HG03457 (cell line): ENCODE data around the gene EXPH5.
"Not testable (repeated sequence)": the region's sequence is repeated elsewhere in the genome, so short reads cannot be mapped to it uniquely, and the experiment has no call there.

Experiments used
- ATAC-seq: cut with Tn5 transposase; IDR thresholded peaks from one replicate; pipeline ENCODE4 v1.9.1; 2021; ENCODE audit warnings: moderate number of reproducible peaks; ENCODE audit not compliant: unreplicated experiment

Gene EXPH5

DNA sequence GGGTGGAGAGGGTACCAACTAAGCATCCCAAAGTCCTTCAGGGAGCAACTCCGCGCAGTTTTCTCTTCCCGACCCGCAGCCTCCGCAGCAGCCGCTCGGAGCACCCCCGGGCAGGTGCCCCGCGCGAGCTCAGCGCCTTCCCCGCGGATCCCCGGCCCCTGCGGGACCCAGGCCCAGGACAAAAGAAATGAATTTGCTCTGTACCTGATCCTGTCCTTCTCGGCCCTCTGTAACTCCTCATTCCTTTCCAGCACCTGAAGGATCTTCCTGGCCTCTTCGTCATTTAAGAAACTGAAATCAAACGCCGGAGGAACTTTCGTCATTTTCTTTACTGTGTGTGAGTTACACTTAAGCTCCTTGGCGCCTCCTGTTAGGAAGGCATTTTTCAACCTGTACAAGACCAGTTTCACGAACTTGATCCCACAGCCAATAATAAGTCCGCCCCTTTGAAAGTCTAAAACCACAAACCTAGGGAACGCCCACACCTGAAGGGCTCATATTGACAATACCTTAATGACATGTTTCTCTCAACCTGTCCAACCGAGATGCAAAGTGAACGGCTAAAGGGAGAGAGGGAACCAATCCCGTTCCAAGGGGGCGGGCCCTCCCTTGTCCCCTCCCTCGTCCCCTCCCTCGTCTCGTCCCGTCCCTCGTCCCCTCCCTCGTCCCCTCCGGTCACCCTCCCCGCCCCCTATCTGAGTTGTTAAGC is at the start of gene EXPH5:
TSS of gene EXPH5 (minus strand) at position 555 of the 709 bp plus-strand sequence. CDS start at position 323, 232 bp downstream.
- peak; percentile 92 for ATAC-seq

GRCh38 chr11:108641752-108642151 is 48.2 kb upstream of the EXPH5 start:
- ATAC-seq: not testable (repeated sequence)

DNA sequence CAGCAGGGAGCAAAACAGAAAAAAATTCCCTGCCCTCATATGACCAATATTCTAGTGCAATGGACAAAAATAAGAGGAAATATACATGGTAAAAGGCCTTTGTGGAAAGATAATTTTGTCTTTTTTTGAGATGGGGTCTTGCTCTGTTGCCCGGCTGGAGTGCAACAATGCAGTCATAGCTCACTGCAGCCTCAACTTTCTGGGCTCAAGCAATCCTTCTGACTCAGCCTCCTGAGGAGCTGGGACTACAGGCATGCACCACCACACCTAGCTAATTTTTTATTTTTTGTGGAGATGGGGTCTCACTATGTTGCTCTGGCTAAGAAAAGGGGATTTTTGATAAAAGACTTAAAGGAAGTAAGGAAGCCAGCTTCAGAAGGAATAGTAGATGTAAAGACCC is 45.6 kb upstream of the EXPH5 start:
- ATAC-seq: no peak

DNA sequence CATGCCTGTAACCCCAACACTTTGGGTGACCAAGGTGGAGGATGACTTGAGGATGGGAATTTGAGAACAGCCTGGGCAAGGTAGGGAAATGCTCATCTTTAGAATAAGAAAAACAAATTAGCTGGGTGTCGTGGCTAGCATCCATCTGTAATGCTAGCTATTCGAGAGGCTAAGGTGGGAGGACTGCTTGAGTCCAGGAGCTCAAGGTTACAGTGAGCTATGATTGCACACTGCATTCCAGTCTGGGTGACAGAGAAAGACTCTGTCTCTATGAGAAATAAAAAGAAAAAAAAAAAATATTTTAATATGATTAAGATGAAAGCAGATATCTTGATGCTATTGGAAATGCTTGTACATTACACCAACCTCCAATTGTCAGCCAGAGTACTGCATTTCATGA is 42.7 kb upstream of the EXPH5 start:
- ATAC-seq: no peak

DNA sequence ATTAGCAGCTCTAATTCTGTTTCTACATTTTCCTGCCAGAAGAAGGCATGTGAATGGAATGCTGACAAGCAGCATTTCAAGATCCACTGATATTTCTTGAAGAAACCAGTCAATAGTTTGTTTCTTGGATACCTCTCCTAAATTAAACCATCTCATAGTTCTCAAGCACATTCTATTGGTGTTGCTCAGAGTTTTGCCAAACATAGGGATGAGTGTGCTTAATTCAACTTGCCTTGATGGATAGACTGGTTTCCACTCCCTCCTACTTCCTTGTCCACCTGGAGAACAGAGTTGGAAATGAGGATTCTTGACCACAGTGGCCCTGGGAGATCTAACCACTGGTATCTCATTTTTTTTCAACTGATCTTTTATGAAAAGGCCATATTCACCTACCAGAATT is 41.5 kb upstream of the EXPH5 start:
- ATAC-seq: no peak

DNA sequence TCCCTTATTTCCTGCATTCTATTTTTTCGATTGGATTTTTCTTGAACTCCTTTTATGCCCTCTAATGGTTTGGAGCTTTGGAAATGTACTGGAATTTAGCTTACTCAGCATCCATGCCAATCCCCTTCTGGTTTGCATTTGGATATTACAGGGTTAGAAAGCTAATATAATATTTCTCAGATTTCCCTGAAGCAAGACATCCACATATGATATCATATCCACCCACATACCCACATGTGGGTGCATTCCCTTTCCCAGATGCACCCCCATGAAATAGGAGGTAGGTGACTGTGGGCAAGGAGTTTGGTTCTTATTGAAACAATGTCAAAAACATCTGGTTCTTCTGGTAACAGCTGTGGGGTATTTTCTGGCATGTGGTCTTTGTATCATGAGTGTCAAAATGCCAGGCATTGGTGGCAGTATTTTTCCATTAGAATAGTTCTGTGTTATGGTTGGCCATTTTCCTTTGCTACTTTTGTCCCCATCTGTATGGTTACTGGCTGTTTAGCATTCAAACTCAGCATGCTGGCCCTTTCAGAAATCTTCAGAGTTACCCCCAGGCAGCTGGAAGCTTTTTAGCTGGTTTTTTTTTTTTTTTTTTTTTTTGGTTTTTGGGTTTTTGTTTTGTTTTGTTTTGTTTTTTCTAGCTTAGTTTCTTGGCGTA is 38.6 kb upstream of the EXPH5 start:
- no peak for ATAC-seq

- no peak for ATAC-seq
These were observed 35.7 kb upstream of the EXPH5 start for GRCh38 chr11:108629274-108629673.

GRCh38 chr11:108628812-108629211 is 35.2 kb upstream of the EXPH5 start:
- no peak for ATAC-seq

DNA sequence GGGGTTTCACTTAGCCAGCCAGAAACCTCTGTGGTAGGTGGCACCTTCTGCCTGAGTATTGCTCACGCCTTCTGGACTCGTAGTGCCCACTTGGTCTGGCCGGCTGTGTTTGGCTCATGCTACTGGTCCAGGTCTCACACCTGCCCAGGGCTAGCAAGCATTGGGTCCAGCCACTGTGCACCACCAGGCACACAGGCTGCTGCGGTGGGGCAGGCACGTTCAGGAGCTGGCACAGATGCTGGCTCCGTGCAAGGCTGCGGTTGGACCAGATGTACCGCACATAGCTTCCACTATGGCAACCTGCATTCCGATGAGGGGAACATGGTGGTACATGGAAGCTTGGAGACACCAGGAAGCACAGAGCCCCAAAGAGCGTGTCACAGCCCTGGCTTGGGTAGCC is 34.8 kb upstream of the EXPH5 start:
- ATAC-seq: no peak

DNA sequence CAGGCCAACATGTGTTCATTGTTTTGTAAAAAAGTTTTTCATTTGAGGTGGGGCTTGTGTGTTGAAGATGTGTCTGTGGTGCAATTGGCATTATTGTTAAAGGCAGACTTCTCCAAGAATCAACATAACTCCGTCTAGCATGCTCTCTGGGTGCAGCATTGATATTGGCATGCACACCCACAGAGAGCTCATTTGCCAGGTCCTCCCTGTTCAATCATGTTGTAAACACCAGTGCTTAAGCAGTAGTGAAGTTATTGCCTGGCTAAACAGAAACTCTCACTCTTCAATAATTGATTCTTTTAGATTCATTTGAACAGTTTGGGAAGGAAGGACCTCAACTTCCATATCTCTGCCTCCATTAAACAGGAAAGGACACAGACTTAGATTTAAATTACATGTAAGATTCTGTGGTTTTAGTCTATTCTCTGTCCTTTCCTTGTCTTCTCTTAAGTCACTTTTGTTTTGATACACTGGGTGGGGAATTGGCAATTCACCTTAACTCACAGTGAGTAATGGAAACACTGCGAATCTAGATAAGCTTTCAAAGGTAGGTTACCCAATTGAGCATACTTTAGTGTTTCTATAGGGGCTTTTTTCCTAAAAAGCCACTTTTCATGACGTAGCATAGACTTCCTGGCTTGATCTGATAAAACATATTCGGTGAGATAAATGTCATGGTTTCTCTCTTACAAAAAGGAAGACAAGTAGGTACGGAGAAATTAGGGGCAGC is 30.8 kb upstream of the EXPH5 start:
- no peak for ATAC-seq

- no peak for ATAC-seq
These were observed 28.8 kb upstream of the EXPH5 start for GRCh38 chr11:108622341-108622740.

DNA sequence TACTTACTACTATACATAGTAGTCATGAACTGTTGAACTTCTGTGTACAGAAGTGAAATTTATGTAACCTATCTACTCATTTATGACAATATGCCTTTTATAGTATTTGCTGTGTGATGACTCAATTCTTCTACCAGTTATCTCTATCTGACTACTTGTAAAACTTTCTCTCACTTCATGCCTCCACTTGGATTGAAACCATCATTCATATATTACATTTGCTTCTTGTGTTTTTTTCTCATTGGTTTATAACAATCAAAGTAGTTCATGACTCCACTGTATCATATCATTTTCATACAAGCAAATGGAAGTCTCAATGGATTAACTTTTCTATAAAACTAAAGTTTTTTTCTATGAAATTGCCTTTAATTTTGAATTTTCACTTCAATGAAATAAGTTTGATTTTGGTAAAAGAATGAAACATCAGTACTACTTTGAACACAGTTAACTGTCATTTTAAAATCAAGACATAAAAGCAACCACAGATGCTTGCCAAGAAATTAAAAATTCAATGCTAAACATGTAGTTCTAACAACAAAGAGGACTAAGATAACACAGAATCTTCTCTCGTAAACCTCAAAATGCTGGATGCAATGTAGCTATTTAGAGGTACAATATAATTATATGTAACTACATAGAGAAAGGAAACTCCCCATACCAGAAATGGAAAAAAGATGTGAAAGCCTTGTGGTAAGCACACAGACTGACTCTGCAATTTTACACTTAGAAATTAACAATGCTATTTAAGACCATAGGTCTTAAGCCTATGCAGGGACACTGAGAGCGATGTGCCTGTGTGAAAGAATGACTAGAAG is 27.6 kb upstream of the EXPH5 start:
- ATAC-seq: peak; percentile 80

GRCh38 chr11:108618529-108618928 is 25.0 kb upstream of the EXPH5 start:
- no peak for ATAC-seq

DNA sequence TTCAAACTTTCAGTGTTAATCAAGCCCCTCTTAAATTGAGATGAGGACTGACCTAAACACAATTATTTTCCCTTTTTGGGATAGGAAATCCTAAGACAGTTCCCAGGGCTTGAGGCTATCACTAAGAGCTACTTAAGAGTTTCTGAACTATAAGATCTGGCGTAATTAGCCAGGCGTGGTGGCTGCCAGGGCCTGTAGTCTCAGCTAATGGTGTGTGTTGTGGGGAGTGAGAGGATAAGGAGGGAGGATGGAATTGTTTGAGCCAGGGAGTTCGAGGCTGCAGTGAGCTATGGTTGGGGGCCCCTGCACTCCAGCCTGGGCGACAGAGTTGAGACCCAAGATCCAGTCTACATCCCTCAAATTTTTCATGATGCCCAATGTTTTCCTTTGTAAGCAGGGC is 23.5 kb upstream of the EXPH5 start:
- no peak for ATAC-seq

- ATAC-seq: no peak
These were observed 23.0 kb upstream of the EXPH5 start for GRCh38 chr11:108616549-108616948.

GRCh38 chr11:108614086-108614485 is 20.5 kb upstream of the EXPH5 start:
- ATAC-seq: no peak

DNA sequence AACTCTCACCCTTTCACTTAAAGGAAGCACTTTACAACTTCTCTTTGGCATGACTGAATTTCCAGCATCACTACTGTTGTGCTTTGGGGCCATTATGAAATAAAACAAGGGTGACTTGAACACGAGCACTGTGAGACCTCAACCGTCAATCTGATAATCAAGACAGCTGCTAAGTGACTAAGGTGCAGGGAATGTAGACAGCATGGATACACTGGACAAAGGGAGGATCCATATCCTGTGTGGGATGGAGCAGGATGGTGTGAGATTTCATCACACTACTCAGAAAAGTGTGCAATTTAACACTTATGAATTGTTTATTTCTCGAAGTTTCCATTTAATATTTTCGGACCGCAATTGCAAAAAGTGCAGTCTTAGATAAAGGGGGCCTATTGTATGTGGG is 16.1 kb upstream of the EXPH5 start:
- no peak for ATAC-seq

DNA sequence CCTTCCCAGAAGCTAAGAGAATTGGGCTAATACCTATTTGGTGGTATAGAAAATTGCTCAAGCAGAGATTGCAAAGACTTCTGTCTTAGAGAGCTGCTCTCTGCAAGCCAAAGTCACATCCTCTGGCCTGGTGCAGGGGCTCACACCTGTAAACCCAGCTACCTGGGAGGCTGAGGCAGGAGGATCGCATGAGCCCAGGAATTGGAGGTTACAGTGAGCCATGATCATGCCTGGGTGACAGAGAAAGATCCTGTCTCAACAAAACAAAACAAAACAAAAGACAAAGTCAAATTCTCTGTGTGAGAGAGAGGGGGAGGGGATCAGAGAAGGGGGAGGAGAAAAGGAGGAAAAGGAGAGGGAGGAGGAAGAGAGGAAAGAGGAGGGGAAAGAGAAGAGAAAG is 15.0 kb upstream of the EXPH5 start:
- no peak for ATAC-seq

GRCh38 chr11:108606495-108607160 is 13.1 kb upstream of the EXPH5 start:
- no peak for ATAC-seq

- ATAC-seq: no peak
These were observed 12.5 kb upstream of the EXPH5 start for GRCh38 chr11:108606070-108606469.

DNA sequence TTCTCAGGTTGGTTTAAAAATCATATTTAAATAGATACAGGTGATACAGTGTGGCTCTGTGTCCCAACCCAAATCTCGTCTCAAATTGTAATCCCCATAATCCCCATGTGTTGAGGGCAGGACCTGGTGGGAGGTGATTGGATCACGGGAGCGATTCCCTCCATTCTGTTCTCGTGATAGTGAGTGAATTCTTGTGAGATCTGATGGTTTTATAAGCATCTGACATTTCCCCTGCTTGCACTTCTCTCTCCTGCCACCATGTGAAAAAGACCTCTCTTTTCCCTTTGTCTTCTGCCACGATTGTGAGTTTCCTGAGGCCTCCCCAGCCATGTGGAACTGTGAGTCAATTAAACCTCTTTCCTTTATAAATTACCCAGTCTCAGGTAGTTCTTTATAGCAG is 9.2 kb upstream of the EXPH5 start:
- not testable (repeated sequence) for ATAC-seq
